GM12873 (cell line): Measurements from ENCODE around the gene APP.

Experiments
- TF ChIP-seq, protein P1 (sequence below): IDR thresholded peaks from 2 replicates; pipeline ENCODE4 v1.5.1; 2012; ENCODE audit warnings: low read depth, mild to moderate bottlenecking, moderate library complexity, low read length, control low read depth; ENCODE audit not compliant: insufficient read depth; ENCODE audit errors: missing control alignments

APP gene

DNA sequence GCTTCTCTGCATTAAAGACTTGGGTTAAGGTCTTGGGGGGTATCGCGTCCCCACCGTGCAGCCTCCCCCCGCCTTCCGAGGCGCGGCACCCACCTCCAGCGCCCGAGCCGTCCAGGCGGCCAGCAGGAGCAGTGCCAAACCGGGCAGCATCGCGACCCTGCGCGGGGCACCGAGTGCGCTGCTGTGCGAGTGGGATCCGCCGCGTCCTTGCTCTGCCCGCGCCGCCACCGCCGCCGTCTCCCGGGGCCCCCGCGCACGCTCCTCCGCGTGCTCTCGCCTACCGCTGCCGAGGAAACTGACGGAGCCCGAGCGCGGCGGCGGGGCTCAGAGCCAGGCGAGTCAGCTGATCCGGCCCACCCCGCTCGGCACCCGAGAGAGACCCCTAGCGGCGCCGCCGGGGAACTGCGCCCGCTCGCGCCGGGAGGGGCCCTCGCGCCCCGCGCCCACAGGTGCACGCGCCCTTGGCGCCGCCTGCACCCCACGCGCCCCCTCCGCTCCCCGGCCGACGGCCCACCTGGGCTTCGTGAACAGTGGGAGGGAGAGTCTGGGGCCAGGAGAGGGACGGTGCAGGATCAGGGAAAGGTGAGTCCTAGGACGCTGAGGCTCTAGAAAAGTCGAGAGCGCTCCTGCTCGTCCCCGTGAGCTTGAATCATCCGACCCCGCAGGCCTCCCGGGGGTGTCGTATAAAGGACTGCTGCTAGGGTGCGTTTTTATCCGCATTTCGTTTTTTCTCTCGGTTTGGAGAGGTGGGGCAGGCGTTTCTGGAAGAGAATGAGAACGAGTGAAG is at the start of gene APP:
Gene APP (minus strand): TSS at position 300 of the 787 bp plus-strand sequence. CDS start 150 bp downstream, at position 150.
- TF ChIP-seq, protein P1, sequence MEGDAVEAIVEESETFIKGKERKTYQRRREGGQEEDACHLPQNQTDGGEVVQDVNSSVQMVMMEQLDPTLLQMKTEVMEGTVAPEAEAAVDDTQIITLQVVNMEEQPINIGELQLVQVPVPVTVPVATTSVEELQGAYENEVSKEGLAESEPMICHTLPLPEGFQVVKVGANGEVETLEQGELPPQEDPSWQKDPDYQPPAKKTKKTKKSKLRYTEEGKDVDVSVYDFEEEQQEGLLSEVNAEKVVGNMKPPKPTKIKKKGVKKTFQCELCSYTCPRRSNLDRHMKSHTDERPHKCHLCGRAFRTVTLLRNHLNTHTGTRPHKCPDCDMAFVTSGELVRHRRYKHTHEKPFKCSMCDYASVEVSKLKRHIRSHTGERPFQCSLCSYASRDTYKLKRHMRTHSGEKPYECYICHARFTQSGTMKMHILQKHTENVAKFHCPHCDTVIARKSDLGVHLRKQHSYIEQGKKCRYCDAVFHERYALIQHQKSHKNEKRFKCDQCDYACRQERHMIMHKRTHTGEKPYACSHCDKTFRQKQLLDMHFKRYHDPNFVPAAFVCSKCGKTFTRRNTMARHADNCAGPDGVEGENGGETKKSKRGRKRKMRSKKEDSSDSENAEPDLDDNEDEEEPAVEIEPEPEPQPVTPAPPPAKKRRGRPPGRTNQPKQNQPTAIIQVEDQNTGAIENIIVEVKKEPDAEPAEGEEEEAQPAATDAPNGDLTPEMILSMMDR = peak; percentile 78

- TF ChIP-seq, protein P1 = no peak
Measured at GRCh38 chr21:26212220-26212619, 41.6 kb upstream of the APP start.

DNA sequence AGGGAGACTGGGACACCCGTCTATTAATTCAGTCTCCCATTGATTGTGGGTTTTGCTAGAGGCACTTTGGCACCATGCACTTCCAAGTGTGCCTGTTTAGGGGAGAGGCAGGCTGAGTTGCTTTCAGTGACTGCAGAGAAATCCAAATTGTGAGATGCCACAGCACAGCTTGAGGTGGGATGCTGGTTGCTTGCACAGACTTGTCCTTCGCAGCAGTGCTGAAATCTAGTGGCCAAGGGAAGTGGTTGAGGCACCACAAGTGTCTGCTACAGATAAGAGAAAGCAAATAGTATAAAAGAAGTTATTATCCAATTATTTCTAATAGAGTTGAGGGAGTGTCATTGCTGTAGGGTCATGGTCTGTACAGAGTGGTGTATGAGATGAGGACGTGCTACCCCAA is 40.0 kb upstream of the APP start:
- TF ChIP-seq, protein P1 = no peak

DNA sequence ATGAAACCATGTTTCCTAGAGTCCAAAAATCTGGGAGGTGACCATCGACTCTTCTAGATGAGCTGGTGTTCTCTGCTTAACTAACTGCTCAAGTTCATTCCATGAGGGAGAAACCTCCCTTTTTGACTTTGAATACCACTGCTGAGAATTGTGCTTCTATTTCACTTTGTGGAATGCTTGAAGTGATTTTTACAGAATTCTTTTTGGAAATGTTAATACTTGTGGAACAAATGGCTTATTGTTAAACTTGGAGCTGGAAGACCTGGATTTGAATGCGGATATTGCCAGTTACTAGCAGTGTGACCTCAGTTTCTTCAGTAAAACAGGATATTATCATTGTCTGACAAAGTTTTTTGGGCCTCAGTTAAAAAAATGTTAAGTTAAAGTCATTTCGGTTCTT is 36.5 kb upstream of the APP start:
- TF ChIP-seq, protein P1 = no peak

GRCh38 chr21:26199456-26199855 is 28.9 kb upstream of the APP start:
- TF ChIP-seq, protein P1 = no peak

DNA sequence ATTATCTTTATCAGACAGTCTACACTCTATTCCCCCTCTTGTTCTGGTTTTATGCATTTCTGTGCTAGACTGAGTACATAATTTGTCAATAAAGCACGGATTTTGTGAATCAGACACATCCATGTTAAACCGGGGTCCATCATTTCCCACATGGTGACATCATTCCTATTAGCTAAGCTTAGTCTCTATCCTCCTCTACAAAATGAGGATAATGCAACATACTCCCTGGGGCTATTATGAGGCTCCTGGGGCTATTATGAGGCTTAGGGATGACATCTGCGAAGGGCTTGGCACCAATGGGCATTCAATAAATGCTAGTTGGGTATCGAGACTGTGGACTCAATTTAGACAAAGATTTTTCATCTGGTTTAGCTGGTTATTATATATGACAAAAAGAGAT is 25.1 kb upstream of the APP start:
- TF ChIP-seq, protein P1 = no peak

GRCh38 chr21:26194811-26195251 is 24.3 kb upstream of the APP start:
- TF ChIP-seq, protein P1 = no peak
